ENCODE results near the gene C3orf18.

The C3orf18 gene

DNA sequence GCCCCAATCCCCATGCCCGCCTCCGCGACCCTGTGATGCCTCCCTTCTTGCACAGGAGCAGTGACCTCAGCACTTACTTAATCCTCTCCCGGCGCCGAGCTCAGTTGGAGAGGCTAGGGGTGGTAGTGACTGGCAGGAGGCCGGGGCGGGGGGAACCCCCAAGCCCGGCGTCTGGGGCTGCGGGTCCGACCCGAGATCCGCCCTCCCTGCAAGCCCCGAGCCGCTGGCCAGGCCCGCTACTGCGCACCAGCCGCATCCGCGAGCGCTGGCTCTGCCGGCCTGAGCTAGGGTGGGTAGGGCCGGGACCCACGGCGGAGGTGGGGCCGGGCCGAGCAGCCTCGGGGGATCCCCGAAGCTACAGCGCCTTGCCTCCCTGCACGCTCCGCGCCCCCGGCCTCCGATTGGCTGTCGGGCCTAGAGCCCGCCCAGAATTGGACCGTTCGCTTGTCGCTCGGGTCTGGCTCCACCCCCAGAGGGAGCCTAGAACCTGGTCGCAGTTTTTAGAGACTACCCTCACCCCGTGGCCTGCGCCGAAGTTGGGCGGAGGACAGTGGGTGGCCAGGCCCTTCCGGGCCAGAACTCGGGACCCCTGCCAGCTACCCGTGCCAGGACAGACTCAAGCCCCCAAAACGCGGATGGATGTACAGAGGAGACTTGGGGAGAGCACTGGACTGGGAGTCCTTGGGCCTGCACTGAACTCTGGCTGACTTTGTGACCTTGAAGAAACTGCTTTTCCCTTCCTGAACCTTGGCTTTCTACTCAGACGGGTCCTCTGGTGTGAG lies at the start of gene C3orf18:
TSS of gene C3orf18 (minus strand) at position 362 of the 782 bp plus-strand sequence. CDS start 2,048 bp downstream, outside the sequence.
- DNase-seq: peak; percentile 40

DNA sequence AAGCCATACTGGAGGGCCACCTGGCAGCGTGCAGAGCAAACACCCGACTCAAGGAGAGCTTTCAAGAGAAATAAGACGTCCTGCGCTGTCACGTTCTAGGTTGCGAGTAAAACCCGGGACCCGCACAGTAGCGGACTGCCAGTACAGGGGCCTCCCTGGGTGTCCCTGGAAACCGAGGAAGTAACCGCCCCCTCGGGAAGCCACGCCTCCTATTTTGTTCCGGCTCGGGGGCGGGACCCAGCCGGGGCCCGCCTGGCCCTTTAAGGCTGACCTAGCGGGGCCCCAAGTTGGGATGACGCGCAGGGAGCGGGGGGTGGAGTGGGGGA lies 49.2 kb upstream of the C3orf18 start:
- peak; percentile 13 for DNase-seq

DNA sequence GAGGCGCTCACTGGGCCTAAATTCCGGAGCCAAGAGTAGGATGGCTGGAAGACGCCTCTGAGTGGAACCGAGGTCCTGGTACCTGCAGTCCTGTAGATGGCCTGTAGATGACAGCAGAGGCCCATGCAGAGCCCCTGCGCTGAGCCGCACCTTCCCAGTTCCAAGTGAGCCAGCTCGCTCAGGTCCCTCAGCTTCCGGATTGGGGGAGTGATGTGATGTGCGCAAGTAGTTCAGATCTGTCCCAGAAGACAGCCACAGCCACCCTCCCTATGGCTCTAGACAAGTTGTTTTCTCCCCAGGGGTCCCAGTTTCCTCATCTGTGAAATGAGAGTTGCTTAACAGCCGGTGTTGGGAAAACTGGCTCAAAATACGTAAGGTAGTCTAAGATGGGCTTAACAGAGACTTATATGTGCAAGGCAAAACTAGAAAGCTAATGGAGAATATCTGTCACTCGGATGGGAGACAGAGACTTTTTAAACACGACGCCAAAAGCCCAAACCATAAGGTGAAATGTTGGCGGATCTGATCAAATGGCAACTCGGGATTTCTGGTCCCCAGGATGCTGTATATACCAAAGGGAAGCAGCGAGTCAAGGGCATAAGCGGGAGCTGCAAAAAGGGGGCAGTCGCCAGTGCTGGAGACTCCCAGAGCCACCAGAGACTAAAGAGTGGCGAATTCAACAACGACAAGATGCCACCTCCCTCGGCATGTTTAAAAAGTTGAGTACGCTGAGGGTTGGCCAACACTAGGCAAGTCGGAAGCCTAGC lies 48.6 kb upstream of the C3orf18 start:
- DNase-seq: peak; percentile 49

DNA sequence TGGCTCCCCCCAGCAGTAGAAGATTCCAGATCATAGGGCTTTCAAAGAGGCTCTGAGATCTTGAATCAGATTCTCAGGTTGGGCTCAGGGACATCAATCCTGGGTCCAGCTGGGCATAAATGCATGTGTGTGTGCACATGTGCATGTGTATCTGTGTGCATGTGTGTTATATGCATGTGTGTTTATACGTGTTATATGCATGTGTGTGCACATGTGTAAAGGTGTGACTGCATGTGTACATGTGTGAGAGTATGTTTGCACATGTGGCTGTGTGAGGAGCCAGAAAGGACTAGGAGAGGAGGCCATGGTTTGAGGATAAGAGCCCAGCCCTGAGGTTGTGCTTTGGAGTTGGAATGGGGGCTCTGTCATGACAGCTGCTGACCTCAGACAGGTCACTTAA lies 47.6 kb upstream of the C3orf18 start:
- no peak for DNase-seq

DNA sequence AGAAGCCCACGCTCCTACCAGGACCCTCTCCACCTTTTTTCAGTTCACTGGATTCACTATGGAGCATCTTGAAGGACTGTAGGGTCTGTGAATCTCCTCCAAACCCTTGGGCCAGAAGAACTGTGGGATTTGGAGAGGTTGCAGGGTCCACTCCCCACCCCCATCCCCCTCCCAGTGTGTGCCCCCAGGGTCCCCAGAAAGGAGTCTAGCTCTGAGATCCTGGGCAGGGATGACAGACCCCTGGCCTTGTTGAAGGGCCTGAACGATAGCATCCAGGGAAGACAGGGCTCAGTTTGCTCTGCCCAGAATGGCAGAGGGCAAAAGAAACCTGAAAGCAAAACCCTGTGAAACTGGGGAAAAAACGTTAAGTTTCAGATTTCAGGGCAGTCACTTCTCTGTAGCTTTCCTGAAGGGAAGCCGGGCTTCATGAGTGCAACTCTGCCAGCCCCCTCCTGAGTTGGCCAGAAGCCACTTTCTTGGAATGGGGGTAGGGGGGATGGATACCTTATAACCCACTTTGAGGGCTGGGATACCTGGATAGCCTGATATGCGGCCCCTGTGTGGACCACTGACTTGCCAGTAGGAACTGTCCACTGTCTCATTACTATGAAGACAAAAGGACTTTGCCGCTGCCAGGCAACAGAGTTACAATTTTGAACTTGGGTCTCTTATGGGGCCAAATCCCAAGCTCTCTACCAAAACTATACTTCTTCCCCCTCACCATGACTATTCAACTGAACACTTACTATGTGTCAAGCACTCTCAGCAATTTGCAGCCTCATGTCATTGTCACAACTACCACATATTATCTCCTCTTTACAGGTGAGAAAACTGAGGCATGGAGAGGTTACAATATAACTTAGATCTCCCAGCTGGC lies 45.7 kb upstream of the C3orf18 start:
- no peak for DNase-seq

DNA sequence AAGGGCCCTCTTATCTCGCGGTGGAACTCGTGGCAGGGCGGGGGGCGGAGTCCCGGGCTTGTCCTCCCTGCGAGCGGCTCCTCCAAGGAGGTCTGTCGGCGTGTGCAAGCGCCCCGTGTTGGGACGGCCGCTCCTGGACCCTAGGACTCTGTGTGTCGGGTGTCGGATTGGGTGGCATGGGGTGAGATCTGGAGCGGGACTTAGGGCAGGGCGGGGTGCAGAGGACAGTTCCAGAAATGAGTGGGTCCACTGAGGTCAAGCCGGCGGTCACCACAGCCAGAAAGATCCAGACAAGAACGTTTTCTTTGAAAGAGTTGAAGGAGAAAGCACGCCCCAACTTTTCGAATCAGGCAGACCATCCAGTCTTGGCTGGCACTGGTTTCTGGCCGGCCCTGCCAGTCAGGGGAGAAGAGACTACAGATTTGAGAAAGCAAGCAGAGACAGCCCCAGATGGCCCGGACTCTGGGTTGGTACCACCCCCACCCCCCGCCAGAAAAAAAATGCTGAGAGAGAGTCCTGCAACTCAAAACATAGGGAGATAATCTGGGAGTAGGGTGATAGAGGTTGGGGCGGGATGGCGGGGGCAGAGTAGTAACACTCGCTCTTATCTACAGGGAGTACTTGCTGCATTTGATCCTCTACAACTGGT lies 44.8 kb upstream of the C3orf18 start:
- DNase-seq: no peak

DNA sequence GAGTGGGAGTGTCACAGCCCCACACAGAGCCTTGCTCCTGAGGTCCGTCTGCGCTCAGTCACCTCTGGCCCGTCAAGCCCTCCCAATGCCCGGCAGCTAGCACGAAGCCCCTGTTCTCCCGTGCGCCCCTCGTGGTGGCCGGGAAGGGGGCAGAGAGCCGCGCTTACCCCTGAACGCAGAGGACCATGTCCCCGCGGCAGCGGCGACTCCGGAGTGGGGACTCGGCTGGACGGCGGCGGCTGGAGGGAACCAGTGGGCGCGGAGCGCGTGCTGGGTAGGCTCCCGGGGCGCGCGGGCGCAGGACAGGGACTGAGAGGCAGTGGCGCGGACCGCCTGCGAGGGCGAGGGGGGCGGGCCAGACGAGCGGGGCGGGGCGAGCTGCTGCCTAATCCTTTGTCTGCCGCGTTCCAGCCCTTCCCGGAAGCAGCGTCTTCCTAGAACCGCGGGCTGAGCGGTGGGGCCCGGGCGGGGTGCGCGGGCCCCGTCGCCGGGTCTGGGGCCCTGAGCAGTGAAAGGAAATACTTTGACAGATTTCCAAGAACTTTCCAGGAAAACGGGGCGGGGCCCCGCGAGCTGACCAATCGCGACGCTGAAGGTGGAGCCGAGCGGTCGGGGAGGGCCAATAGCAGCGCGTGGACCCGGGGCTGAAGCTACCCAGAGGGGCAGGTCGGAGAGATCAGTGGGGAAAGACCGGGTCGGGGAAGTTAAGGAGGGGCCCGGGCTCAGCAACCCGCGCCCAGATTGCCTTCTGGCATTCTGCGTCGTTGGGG lies 44.1 kb upstream of the C3orf18 start, which contains the start of gene CISH:
TSS of gene CISH (minus strand) at position 311 of the 770 bp plus-strand sequence. CDS start at position 187, 124 bp downstream.
- DNase-seq: peak; percentile 34

DNA sequence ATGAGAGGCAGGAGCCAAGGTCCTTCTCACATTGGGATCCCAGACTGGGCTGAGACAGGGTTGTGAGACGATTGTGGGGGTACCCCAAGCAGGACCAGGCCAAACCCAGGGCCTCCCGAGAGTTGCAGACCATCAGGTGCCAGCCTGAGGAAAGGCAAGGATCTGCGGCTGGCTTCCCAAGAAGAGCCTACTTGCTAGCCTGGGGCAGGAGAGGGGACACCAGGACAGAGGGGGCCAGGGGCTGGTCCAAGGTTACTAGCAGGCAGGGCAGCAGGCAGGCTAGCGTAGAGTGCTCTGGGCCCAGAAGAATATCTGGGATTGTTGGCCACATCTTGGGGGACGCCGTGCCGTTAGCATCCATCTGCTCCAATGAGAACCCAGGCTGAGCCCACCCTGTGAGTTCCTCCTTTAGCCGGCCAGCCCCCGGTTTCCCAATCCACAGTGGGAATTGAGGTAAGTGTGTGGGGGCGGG lies 43.5 kb upstream of the C3orf18 start:
- no peak for DNase-seq

DNA sequence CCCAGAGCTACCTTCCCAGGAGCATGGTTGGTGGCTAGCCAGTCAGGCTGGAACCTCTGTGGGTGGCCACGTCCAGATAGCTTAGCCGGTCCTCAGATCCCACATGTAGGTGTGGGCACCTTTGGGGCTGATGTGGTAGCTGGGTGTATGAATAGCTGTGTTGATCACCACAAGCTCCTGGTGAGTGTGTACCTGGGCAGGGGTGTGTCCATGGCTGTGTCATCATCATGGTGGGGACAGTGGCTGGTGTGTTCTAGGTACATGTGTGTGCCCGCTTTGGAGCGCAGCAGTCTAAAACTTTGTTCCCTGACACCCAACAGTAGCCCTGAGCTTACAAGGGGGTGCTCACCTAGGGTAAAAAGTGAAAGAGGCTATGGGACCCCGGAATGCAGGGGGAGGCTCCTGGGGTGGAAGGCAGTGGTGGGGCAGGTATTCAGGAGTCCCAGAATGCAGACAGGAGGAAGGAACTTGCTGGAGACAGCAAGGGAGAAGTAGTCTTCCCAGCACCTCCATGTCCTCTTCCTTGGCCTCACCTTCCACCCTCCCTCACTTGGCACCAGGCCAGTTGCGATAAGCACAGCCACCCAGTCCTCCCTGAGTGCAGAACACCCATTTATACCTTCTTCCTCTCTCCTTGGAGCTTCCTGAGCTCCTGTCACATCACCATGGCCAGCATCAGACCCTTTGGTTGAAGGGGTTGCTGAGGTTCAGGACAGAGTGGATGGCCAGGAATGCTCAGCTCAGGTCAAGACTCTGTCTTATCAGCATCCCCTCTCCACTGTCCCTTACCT lies 42.8 kb upstream of the C3orf18 start:
- no peak for DNase-seq

DNA sequence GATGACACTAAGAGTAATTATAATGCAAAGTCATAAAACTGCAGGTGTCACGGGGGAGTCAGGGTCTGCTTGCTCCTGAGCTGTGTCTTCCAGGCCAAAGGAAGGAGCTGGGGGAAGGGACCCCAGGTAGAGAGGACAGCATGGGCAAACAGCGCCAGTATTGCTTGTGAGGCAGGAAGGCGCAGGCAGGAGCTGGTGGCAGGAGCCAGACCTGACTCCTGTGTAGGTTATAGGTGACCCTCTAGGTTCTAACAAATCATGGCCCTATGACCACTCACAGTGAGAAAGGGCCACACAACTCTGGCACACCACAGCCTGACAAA lies 42.2 kb upstream of the C3orf18 start:
- no peak for DNase-seq

DNA sequence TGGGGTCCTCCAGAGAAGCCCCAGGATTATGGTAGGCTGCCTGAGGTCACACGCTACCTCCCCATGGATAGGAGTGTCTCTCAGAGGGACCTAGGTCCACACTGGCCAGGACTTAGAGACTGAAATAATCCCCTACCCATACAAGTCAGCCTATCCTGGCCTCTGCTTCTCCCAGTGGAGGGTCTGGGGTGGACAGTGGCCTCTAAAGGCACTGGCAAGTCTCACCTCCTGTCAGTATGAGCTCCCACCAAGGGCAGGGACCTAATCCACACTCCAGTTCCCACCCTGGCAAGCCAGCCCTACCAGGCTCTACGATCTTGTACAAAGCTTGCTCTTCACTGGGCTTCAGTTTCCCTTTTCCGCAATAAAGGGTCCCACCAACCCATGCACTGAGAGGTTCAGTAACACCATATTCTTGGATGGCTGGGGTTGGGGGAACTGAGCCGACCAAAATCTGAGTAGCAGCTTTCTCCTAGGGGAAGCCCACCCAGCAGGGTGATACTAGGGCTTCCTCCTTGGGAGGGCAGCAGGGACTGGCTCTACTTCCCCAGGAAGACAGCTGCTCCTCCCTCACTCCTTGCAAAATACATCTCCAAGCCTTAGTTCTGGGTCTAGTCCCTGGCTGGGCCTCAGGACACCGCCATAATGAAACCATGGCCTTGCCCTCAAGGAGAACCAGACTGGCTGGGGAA lies 41.7 kb upstream of the C3orf18 start:
- DNase-seq: no peak

DNA sequence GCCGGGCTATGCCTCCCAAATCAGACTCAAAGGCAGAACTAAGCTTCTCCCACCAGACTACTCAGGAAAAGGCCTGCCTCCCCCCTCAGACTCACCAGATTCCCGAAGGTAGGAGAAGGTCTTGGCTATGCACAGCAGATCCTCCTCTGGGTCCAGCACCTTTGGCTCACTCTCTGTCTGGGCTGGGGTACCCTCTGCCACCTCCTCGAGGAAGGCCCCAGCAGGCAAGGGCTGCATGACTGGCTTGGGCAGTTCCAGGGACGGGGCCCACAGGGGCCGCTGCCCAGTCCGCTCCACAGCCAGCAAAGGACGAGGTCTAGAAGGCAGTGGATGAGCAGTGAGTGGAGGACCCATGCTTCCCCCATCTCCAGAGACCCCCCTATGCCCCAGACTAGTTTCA lies 40.7 kb upstream of the C3orf18 start:
- no peak for DNase-seq

DNA sequence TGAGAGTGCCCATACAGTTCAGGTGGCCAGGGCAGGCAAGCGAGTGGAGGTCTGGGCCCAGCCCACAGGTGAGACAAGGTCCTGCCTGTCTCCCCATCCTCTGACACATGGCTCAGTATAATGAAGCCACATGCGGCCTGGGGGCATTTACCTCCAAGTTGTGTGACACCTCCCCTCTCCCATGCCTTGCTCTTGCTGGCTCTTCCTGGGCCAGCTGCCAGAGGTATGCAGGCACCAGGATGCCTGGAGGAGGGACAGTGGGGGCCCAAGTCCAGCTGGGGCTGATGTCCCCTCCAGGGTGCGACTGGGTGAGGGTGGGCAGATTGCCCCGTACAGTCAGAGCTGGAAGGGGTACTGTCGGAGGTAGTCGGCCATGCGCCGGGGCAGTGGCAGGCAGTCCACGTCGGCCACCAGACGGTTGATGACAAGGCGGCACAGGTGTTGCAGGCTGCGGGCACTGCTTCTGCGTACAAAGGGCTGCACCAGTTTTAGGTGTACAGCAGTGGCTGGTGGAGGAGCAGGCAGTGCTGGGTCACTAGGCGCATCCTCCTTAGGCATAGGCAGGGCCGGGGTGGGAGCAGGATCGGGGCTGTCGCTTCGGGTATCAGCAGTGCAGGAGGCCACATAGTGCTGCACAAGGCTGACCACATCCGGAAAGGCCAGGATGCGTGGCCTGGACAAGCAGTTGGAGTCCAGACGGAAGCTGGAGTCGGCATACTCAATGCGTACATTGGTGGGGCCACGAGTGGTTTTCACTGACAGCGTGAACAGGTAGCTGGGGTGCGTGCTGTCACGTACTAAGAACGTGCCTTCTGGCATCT lies 39.9 kb upstream of the C3orf18 start:
- no peak for DNase-seq

DNA sequence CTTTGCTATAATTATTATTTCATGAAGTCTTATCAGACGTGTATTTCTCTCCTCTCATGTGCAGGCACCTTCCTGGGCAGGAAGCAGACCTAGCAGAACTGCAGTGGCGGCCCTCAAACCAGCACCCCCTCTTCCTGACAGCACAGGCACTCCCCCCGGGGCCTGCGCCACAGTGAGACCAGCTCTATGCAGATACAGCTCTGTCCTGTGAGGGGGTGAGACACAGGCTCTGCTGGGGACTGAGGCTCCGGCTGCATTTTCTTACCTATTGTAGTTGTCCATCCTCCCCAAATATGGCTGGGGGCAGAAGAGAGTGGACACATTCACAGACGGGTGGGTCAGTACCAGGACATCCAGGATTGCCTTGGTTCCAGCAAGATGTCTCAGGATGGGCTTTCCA lies 39.0 kb upstream of the C3orf18 start:
- DNase-seq: no peak

DNA sequence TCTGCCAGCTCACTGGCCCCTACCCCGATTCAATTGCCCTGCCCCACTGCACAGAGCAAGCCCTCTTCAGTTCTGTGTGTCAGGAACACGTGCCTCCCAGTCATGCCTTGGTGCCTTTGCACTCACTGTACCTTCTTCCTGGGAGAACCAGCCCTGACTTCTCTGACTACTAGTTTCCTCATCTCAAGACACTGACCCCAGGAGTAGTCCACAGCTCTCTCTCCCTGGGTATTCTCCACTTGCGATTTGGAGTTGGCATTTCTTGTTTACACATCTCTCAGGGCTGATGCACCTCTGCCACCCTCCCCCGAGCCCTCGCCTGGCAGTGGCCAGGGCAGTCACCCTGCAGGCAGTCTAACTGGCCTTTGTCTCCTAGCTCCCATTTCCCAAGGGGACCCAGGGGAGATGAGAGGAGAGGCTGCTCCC lies 38.4 kb upstream of the C3orf18 start:
- no peak for DNase-seq

DNA sequence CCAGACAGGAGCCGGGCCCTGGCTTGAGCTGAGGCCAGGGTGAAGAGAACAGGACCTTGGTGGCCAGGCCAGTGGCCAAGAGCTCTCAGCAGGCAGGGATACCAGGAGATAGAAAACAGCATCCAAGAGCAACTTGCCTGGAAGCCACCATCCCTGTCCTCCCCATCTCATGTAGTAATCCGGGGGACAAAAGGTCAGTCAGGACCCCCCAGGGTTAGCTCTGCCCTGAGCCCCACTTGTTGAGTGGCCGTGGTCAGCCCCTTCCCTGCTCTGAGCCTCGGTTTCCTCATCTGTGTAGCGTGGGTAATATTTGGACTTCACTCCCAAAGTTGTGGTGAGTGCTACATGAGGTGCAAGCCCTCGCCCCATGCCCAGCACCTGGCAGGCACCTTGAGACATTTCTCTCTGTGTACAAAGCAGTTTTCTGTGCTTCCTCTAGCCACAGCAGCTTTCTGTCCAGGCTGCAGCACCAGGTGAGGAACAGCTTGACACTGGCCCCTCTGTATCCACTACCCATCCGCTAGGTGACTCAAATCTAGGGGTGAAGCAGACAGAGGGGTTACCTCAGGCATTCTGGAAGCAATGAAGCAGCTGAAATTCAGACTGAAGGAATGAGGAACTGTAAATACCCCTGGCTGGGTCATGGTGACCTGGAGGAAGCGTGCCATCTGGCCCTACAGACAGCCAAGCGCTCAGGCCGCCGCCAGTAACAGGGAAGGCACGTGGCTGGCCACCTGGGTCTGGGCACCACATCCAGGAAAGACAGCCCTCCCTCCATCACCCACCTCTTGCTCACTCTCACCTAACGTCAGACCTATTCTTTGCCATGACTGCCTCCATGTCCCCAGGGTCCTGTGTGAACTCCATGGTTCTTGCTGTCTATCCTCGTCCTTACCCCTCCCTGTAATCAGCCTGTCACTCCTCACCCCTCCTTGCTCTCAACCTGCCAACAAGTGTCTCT lies 37.4 kb upstream of the C3orf18 start:
- DNase-seq: no peak

DNA sequence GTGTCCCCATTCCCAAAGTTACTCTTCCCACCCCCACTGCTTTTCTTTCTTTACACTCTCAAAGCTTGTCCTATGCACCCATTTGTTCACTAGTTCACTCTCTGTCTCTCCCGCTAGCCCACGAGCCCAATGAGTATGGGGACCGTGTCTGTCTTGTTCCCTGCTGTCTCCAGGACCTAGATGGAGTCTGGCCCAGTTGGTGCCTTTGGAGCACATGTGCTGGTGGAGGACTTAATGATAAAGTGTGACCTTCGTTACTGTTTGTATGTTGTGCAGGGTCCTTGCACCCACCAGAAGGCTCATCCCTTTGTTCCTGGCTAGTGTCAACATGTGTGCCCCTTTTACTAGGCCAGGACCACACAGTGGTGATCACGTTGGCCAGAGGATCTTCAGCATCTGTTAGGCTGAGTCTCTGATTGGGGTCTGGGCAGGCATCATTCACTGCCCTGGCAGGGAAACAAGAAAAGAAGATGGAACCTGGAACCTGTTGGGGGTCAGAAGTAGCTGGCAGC lies 36.6 kb upstream of the C3orf18 start:
- no peak for DNase-seq
